ENCODE results near the gene ZNF155. TPM values are rescaled to one million over a fixed set of nuclear protein-coding genes. Genes with fewer than 3 reads are reported as not detected.

Gene ZNF155
- polyA plus RNA-seq, 1 of the 3 experiments (the other 2 are of a cell fraction), result 2.1 TPM

DNA sequence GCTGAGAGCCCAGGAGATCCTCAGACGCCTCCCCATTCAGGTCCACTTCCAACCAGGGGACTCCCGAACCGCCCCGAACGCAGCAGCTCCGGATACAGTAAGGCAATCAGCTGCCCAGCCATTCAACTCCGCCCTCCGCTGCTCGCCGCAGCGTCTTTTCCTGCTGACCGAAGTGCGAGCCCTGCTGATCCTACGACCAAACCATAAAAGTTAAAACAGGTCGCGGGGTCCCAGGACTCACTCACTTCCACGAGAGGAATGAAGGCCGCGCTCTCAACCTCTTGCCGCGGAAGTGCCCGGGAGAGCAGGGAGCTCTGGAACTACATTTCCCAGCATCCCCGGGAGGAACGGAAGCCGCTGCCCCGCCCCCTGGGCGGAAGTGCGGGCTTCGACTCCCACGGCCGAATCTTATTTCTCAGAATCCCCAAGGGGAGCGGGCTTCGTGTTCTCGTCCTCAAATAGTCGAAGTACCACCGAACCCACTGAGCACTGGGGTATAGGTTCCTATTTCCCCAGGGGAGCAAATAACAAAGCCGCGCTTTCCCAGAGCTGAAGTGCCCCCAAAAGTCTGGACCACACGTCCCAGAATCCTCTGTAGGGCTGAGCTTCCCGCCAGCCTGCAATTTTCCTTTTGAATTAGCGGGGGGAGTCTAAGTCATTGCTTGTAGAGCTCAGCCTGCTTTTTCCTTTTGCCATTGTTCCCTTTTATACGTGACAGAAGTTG is 48.8 kb upstream of the ZNF155 start, which contains the start of gene ZNF45 (continued):
- TF ChIP-seq, protein P1, sequence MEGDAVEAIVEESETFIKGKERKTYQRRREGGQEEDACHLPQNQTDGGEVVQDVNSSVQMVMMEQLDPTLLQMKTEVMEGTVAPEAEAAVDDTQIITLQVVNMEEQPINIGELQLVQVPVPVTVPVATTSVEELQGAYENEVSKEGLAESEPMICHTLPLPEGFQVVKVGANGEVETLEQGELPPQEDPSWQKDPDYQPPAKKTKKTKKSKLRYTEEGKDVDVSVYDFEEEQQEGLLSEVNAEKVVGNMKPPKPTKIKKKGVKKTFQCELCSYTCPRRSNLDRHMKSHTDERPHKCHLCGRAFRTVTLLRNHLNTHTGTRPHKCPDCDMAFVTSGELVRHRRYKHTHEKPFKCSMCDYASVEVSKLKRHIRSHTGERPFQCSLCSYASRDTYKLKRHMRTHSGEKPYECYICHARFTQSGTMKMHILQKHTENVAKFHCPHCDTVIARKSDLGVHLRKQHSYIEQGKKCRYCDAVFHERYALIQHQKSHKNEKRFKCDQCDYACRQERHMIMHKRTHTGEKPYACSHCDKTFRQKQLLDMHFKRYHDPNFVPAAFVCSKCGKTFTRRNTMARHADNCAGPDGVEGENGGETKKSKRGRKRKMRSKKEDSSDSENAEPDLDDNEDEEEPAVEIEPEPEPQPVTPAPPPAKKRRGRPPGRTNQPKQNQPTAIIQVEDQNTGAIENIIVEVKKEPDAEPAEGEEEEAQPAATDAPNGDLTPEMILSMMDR (IDR thresholded peaks at IDR 0.05), result no peak
- peak; percentile 57; the same call in 1 of the 2 replicates for TF ChIP-seq SIN3A (IDR thresholded peaks at IDR 0.05; ENCODE audit: borderline replicate concordance, low read depth, low read length)
- TF ChIP-seq RFX5 (IDR thresholded peaks at IDR 0.05; ENCODE audit: low read length), result no peak
- TF ChIP-seq POLR2AphosphoS5 (IDR thresholded peaks at IDR 0.05; ENCODE audit: low read depth, low read length), result peak; percentile 91
- TF ChIP-seq, protein P2, sequence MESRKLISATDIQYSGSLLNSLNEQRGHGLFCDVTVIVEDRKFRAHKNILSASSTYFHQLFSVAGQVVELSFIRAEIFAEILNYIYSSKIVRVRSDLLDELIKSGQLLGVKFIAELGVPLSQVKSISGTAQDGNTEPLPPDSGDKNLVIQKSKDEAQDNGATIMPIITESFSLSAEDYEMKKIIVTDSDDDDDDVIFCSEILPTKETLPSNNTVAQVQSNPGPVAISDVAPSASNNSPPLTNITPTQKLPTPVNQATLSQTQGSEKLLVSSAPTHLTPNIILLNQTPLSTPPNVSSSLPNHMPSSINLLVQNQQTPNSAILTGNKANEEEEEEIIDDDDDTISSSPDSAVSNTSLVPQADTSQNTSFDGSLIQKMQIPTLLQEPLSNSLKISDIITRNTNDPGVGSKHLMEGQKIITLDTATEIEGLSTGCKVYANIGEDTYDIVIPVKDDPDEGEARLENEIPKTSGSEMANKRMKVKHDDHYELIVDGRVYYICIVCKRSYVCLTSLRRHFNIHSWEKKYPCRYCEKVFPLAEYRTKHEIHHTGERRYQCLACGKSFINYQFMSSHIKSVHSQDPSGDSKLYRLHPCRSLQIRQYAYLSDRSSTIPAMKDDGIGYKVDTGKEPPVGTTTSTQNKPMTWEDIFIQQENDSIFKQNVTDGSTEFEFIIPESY (IDR thresholded peaks at IDR 0.05; ENCODE audit: borderline replicate concordance, low read depth), result peak; percentile 12; the same call in 1 of the 2 replicates
- TF ChIP-seq EZH2phosphoT487 (IDR thresholded peaks at IDR 0.05; ENCODE audit: borderline replicate concordance, low read depth), result no peak
- no peak for TF ChIP-seq RXRA (IDR thresholded peaks at IDR 0.05; ENCODE audit: borderline replicate concordance, low read depth)
- no peak for TF ChIP-seq TEAD4 (IDR thresholded peaks at IDR 0.05; ENCODE audit: borderline replicate concordance, insufficient read depth)
- peak; percentile 90 for TF ChIP-seq ELF1 (IDR thresholded peaks at IDR 0.05)

DNA sequence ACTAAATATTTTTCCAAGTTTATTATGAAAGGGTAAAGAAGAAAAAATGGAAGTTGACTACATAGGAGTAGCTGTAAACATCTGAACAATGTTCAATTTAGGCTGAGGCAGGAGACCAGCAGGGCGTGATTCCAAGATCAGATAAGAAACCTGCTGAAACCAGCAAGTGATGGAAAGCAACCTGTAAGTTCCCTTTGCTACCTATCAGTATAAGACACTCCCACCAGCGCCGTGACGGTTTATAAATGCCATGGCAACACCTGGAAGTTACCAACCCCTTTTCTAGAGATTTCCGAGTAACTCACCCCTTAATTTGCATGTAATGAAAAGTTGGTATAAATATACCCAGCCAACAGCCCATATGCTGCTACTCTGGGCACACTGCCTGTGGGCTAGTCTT is 47.8 kb upstream of the ZNF155 start:
- H3K4me1 ChIP-seq (ENCODE audit: control insufficient read depth in 1 of 2, insufficient read depth in 2 of 2, low read depth in 1 of 2, low read length in 1 of 2), result no peaks in the 10 kb centered on the region; a peak in 3 of 4 replicates
- no peak overlapping the region for H3K27ac ChIP-seq (ENCODE audit: low read depth in 2 of 2, low read length in 1 of 2)
- H3K9me3 ChIP-seq, result peaks cover 5% of the 10 kb centered on the region; the same call in 1 of the 2 replicates
- H3F3A ChIP-seq (replicated peaks; ENCODE audit: insufficient read depth), result peaks cover 17% of the 10 kb centered on the region
- no peak overlapping the region for H3K4me3 ChIP-seq (ENCODE audit: low read depth in 2 of 2, low read length in 1 of 2)
- H3K9ac ChIP-seq, result no peak overlapping the region
- peaks cover 22% of the 10 kb centered on the region for H3K79me2 ChIP-seq (ENCODE audit: insufficient read depth)
- WGBS (ENCODE audit: low lambda C conversion rate), result 94% methylated on average over 5 of the region's 5 CpGs
- CTCF ChIA-PET, result no interaction called here
- peak overlapping the region; percentile 98; the same call in 1 of the 2 replicates for H2AFZ ChIP-seq (ENCODE audit: low read depth)
- H3K4me2 ChIP-seq, result no peak overlapping the region
- no peak for DNase-seq
- TF ChIP-seq JUND (IDR thresholded peaks at IDR 0.05) (no peak), FOSL2 (IDR thresholded peaks at IDR 0.05; ENCODE audit: borderline replicate concordance, low read depth) (no peak), GATA2 (CRISPR knock-in tag; IDR thresholded peaks at IDR 0.05) (no peak)
- TF ChIP-seq, protein P1 (IDR thresholded peaks at IDR 0.05), result no peak
- H3K9me2 ChIP-seq, result no peaks in the 10 kb centered on the region
- peaks cover 19 to 22% of the 10 kb centered on the region in 2 experiments for H3K36me3 ChIP-seq (replicated peaks in 1 of 2; ENCODE audit: control insufficient read depth in 1 of 2, insufficient read depth in 2 of 2, low read length in 1 of 2)
- POLR2A ChIA-PET, result interaction anchor here (1.4 to 2.2 kb wide), 4 partner anchors 9 to 35 kb away, joined by 4 to 33 read pairs (median 13); partner anchors contain the start of gene ZNF221
- no peaks in the 10 kb centered on the region for H4K20me1 ChIP-seq (ENCODE audit: insufficient read depth)
- H3K27me3 ChIP-seq (ENCODE audit: insufficient read depth), result no peaks in the 10 kb centered on the region

Measured in SK-N-SH (cell line).